Measurements from ENCODE around the gene ELMO1. TPM values are rescaled to one million over a fixed set of nuclear protein-coding genes. Genes with fewer than 3 reads are reported as not detected.

The ELMO1 gene
- total RNA-seq, 1 donor from 2014 or later: 29.4 TPM

DNA sequence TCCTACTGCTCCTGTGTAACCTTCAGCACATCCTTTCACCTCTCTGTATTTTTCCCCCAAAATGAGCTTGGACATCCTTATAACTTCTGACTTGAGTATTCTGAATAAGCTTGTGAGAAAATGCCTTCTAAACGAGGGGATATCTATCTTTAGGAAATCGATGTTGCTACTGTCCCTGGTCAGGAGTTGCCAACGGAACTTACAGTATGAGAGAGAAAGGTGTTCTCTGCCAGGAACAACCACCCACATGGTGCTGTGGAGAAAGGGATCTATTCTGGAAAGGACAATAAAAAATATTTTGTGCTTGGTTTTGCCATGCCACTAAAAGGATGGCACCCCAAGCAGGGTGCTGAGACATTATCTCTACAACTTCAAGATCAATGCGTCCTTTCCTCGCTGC lies 537.8 kb downstream of the ELMO1 start:
- peaks cover 3% of the 10 kb centered on the region for H3K36me3 Mint-ChIP-seq
- DNase-seq (ENCODE audit: extremely low spot score, unreplicated experiment): no peak
- no peaks in the 10 kb centered on the region for H3K27me3 Mint-ChIP-seq
- H3K4me1 Mint-ChIP-seq (ENCODE audit: unreplicated experiment): peaks cover 27% of the 10 kb centered on the region
- H3K27ac Mint-ChIP-seq: no peak overlapping the region
- H3K4me3 Mint-ChIP-seq: no peak overlapping the region
- H3K9me3 Mint-ChIP-seq: no peaks in the 10 kb centered on the region
- TF ChIP-seq, protein P1, sequence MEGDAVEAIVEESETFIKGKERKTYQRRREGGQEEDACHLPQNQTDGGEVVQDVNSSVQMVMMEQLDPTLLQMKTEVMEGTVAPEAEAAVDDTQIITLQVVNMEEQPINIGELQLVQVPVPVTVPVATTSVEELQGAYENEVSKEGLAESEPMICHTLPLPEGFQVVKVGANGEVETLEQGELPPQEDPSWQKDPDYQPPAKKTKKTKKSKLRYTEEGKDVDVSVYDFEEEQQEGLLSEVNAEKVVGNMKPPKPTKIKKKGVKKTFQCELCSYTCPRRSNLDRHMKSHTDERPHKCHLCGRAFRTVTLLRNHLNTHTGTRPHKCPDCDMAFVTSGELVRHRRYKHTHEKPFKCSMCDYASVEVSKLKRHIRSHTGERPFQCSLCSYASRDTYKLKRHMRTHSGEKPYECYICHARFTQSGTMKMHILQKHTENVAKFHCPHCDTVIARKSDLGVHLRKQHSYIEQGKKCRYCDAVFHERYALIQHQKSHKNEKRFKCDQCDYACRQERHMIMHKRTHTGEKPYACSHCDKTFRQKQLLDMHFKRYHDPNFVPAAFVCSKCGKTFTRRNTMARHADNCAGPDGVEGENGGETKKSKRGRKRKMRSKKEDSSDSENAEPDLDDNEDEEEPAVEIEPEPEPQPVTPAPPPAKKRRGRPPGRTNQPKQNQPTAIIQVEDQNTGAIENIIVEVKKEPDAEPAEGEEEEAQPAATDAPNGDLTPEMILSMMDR (conservative IDR thresholded peaks at IDR 0.05): no peak

DNA sequence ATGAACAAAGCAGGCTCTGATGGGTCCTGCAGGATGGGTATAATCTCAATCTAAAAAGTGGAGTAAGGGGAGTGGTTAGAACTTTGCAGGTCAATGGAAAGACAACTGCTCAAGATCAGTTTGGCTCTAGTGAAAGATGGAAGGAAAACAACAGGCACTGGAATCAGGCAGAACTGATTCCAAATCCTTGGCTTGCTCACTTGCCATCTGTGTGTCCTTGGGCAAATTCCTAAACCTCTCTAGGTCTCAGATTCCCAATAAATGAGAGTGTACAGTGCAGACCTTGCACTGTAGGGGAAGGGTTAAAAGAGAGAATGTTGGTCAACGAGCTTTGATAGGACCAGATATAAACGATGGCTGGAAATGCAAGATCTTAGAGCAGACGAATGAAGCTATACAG lies 538.3 kb downstream of the ELMO1 start:
- H3K9me3 Mint-ChIP-seq: no peaks in the 10 kb centered on the region
- no peak for DNase-seq (ENCODE audit: extremely low spot score, unreplicated experiment)
- H3K27ac Mint-ChIP-seq: no peak overlapping the region
- no peak overlapping the region for H3K4me3 Mint-ChIP-seq
- peaks cover 3% of the 10 kb centered on the region for H3K36me3 Mint-ChIP-seq
- H3K4me1 Mint-ChIP-seq (ENCODE audit: unreplicated experiment): peaks cover 31% of the 10 kb centered on the region
- TF ChIP-seq, protein P1 (conservative IDR thresholded peaks at IDR 0.05): no peak
- H3K27me3 Mint-ChIP-seq: no peaks in the 10 kb centered on the region

DNA sequence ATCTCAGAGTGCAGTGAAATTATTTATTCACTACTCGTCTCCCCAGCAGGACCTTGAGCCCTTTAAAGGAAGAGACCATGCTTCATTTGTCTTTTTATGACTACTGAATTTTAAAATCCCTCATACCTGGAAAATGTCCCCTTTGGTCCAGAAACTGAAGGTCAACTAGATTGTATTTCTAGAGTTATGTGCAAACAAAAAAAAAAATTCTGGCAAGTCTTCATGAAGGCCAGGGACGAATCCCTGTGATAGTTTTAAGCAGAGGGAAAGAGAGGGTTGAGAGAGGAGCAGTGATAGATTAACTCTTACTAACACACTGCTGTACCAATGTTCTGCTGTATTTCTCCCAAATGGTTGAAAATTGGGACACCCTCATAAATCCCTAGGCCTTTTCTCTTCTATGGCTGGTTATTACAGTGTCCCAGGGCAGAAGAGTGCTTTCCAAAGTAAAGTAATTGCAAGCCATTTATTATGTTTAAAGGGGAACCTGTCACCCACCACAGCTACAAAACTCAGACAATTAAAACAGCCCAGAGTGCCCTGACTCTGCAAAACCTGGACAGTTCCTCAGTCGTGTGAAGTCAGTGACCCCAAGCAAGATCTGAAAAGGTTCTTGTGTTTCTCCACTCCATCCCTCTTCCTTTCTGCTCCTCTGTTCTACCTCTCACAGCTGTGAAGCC lies 541.6 kb downstream of the ELMO1 start:
- no peak for DNase-seq (ENCODE audit: extremely low spot score, unreplicated experiment)
- Mint-ChIP-seq H3K4me3 (no peak overlapping the region), H3K9me3 (peaks cover 6% of the 10 kb centered on the region), H3K27me3 (no peaks in the 10 kb centered on the region), H3K27ac (no peak overlapping the region), H3K4me1 (ENCODE audit: unreplicated experiment) (peaks cover 43% of the 10 kb centered on the region), H3K36me3 (peaks cover 9% of the 10 kb centered on the region)
- TF ChIP-seq, protein P1 (conservative IDR thresholded peaks at IDR 0.05): no peak

DNA sequence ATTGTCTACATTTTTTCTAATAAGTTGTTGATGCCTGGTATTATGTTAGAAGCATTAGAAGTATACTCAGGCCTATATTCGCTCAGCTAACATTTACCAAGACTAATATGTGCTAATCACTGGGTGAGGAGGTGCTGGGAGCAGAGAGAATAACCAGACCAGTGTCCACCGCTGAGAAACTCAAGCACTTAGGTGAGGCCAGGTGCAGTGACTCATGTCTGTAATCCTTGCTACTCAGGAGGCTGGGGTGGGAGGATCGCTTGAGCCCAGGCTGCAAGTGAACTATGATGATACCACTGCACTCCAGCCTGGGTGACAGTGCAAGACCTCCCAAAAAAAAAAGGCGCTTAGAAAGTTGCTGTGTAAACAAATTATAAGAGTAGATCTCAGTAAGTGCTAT lies 542.2 kb downstream of the ELMO1 start:
- Mint-ChIP-seq H3K27me3 (no peaks in the 10 kb centered on the region), H3K27ac (no peak overlapping the region), H3K4me1 (ENCODE audit: unreplicated experiment) (peaks cover 43% of the 10 kb centered on the region), H3K9me3 (peaks cover 6% of the 10 kb centered on the region), H3K36me3 (peaks cover 9% of the 10 kb centered on the region), H3K4me3 (no peak overlapping the region)
- no peak for DNase-seq (ENCODE audit: extremely low spot score, unreplicated experiment)
- TF ChIP-seq, protein P1 (conservative IDR thresholded peaks at IDR 0.05): no peak

DNA sequence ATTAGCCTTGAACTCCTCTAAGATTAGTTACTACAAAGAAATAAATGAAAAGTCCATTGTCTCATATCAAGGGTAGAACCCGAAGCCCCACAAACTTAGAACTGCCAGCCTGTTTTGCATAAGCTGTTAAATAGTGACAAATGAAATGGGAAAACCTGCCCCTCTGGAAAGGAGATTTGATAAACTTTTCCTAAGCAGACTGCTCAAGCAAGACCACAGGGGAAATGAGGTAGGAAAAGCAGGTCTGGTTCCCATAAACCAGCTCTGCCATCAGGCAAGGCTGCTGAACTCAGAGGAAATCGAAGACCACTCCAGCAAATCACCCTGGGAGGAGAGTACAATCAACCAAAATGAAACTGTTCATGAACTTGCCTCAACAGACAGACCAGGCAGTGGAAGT lies 542.8 kb downstream of the ELMO1 start:
- no peaks in the 10 kb centered on the region for H3K27me3 Mint-ChIP-seq
- peaks cover 9% of the 10 kb centered on the region for H3K36me3 Mint-ChIP-seq
- H3K4me1 Mint-ChIP-seq (ENCODE audit: unreplicated experiment): peaks cover 43% of the 10 kb centered on the region
- peaks cover 6% of the 10 kb centered on the region for H3K9me3 Mint-ChIP-seq
- no peak overlapping the region for H3K4me3 Mint-ChIP-seq
- H3K27ac Mint-ChIP-seq: no peak overlapping the region
- TF ChIP-seq, protein P1 (conservative IDR thresholded peaks at IDR 0.05): no peak
- no peak for DNase-seq (ENCODE audit: extremely low spot score, unreplicated experiment)

All from type B pancreatic cell (in vitro differentiated cells).